MCF 10A (cell line): ENCODE measurements around the gene NPS. TPM values are rescaled to one million over a fixed set of nuclear protein-coding genes. Genes with fewer than 3 reads are reported as not detected.
A peak's percentile ranks its signal among the peaks of the same experiment; 100 is the strongest.

ENCODE experiments used
- BruUV-seq: library from RNA; stranded (reverse); fragments of 400-500 nt; replicated peaks from 2 replicates; lab custom pipeline; 2021; lab: Mats Ljungman, UMichigan
- CTCF ChIA-PET: fragments of 300-600 bp; sonication (Branson Sonifier 250); formaldehyde crosslinking; extraction: SDS; loops from one replicate; lab custom pipeline; 2021; ENCODE audit warnings: antibody characterized with exemption, inconsistent platforms; lab: Yijun Ruan, JAX
- POLR2A ChIA-PET: fragments of 300-600, 350-650 bp; sonication (Branson Sonifier 250); formaldehyde crosslinking; extraction: SDS; loops from one replicate; lab custom pipeline; 2020; ENCODE audit warnings: antibody characterized with exemption, inconsistent platforms; lab: Yijun Ruan, JAX
- DNase-seq: peaks from one replicate; pipeline ENCODE4 v3.0.0-alpha.2; 2018; ENCODE audit not compliant: unreplicated experiment
- H3K27ac Mint-ChIP-seq: one replicate; pipeline ENCODE4 v1.8.0; 2022; ENCODE audit warnings: mild to moderate bottlenecking, low read depth, mixed read lengths; ENCODE audit not compliant: unreplicated experiment
- H3K27me3 Mint-ChIP-seq: one replicate; pipeline ENCODE4 v1.8.0; 2022; ENCODE audit warnings: mixed read lengths; ENCODE audit not compliant: insufficient read depth, unreplicated experiment
- H3K36me3 Mint-ChIP-seq: one replicate; pipeline ENCODE4 v1.8.0; 2022; ENCODE audit warnings: mild to moderate bottlenecking, moderate library complexity, mixed read lengths; ENCODE audit not compliant: insufficient read depth, unreplicated experiment
- H3K4me1 Mint-ChIP-seq: one replicate; pipeline ENCODE4 v1.8.0; 2022; ENCODE audit warnings: mixed read lengths; ENCODE audit not compliant: insufficient read depth, unreplicated experiment
- H3K4me3 Mint-ChIP-seq: one replicate; pipeline ENCODE4 v1.8.0; 2022; ENCODE audit warnings: mild to moderate bottlenecking, moderate library complexity, mixed read lengths; ENCODE audit not compliant: unreplicated experiment
- H3K9me3 Mint-ChIP-seq: one replicate; pipeline ENCODE4 v1.8.0; 2022; ENCODE audit warnings: mixed read lengths; ENCODE audit not compliant: unreplicated experiment
- CTCF ChIP-seq: fragments of 200-600 bp; IDR thresholded peaks from one replicate; pipeline ENCODE4 v1.8.0; 2022; ENCODE audit warnings: antibody characterized with exemption, mild to moderate bottlenecking; ENCODE audit not compliant: unreplicated experiment
- intact Hi-C: fragments of 100-400 bp; cut with micrococcal nuclease; formaldehyde crosslinking; loops from 2 replicates; pipeline ENCODE4 v1.14.1; 2022
- total RNA-seq: library from RNA; stranded (reverse); gene quantifications from 2 replicates; pipeline ENCODE4 v1.2.3, GENCODE V29; 2022

Gene NPS
- total RNA-seq, 1 experiment from 2014 or later, result not detected

GRCh38 chr10:127532659-127533058 is 16.4 kb upstream of the NPS start:
- no peak for DNase-seq
- POLR2A ChIA-PET, result no interaction called here

GRCh38 chr10:127534074-127534473 is 15.0 kb upstream of the NPS start:
- no TSS peak for BruUV-seq
- Mint-ChIP-seq H3K27ac (no peak overlapping the region), H3K27me3 (peaks cover 23% of the 10 kb centered on the region), H3K9me3 (no peaks in the 10 kb centered on the region), H3K36me3 (no peaks in the 10 kb centered on the region), H3K4me1 (no peaks in the 10 kb centered on the region), H3K4me3 (no peak overlapping the region)
- no peak for TF ChIP-seq CTCF
- DNase-seq, result no peak
- POLR2A ChIA-PET, result no interaction called here
- CTCF ChIA-PET, result interaction anchor here (0.7 kb wide), 1 partner anchor 166 kb away, joined by 3 read pairs; no protein-coding TSS in a partner anchor
- intact Hi-C loops, result no loop called here

More at GRCh38 chr10:127532659-127533058, 16.4 kb upstream of the NPS start:
- no peak overlapping the region for H3K4me3 Mint-ChIP-seq
- CTCF ChIA-PET, result no interaction called here
- no peaks in the 10 kb centered on the region for H3K36me3 Mint-ChIP-seq
- H3K27me3 Mint-ChIP-seq, result peaks cover 9% of the 10 kb centered on the region
- no TSS peak for BruUV-seq
- H3K4me1 Mint-ChIP-seq, result no peaks in the 10 kb centered on the region
- no peaks in the 10 kb centered on the region for H3K9me3 Mint-ChIP-seq
- TF ChIP-seq CTCF, result no peak
- intact Hi-C loops, result no loop called here
- no peak overlapping the region for H3K27ac Mint-ChIP-seq

- H3K27ac Mint-ChIP-seq, result no peak overlapping the region
- no TSS peak for BruUV-seq
- no peaks in the 10 kb centered on the region for H3K4me1 Mint-ChIP-seq
- ChIA-PET CTCF (interaction anchor here (0.7 kb wide), 1 partner anchor 167 kb away, joined by 3 read pairs; no protein-coding TSS in a partner anchor), POLR2A (no interaction called here)
- no peak for DNase-seq
- peaks cover 27% of the 10 kb centered on the region for H3K27me3 Mint-ChIP-seq
- TF ChIP-seq CTCF, result no peak
- H3K4me3 Mint-ChIP-seq, result no peak overlapping the region
- H3K36me3 Mint-ChIP-seq, result no peaks in the 10 kb centered on the region
- H3K9me3 Mint-ChIP-seq, result no peaks in the 10 kb centered on the region
- intact Hi-C loops, result no loop called here
These were observed 14.6 kb upstream of the NPS start for GRCh38 chr10:127534496-127534895.

- intact Hi-C loops, result no loop called here
- peak; percentile 23 for DNase-seq
- no TSS peak for BruUV-seq
- Mint-ChIP-seq H3K27ac (no peak overlapping the region), H3K4me1 (no peaks in the 10 kb centered on the region), H3K36me3 (no peaks in the 10 kb centered on the region), H3K9me3 (no peaks in the 10 kb centered on the region), H3K27me3 (peaks cover 27% of the 10 kb centered on the region), H3K4me3 (no peak overlapping the region)
- ChIA-PET POLR2A (no interaction called here), CTCF (interaction anchor here (0.6 kb wide), 1 partner anchor 34 kb away, joined by 4 read pairs; no protein-coding TSS in a partner anchor)
- TF ChIP-seq CTCF, result no peak
These were observed 13.2 kb upstream of the NPS start for GRCh38 chr10:127535802-127536515.
